ENCODE measurements around the gene NUMBL. TPM values are rescaled to one million over a fixed set of nuclear protein-coding genes. Genes with fewer than 3 reads are reported as not detected.

Gene NUMBL
- total and polyA plus RNA-seq, 2 experiments from 2014 or later, result 13.8 to 21.7 TPM

- H3K27me3 ChIP-seq, result no peaks in the 10 kb centered on the region
- H3K9me3 ChIP-seq (ENCODE audit: low read depth), result no peaks in the 10 kb centered on the region
- H3K4me1 ChIP-seq (ENCODE audit: low read depth), result no peaks in the 10 kb centered on the region
- no peak for DNase-seq (ENCODE audit: low read depth in 1 of 2, low spot score in 1 of 2)
- peaks cover 5% of the 10 kb centered on the region for H3K36me3 ChIP-seq
- no peak overlapping the region for H3K4me3 ChIP-seq
- H3K27ac ChIP-seq, result no peak overlapping the region
- TF ChIP-seq CTCF (IDR thresholded peaks at IDR 0.05; ENCODE audit: low read depth, low read length), result no peak
Measured at GRCh38 chr19:40666803-40667438, 23.5 kb downstream of the NUMBL start.

- Histone ChIP-seq H3K4me3 (peak overlapping the region; percentile 41), H3K27ac (no peak overlapping the region), H3K36me3 (no peaks in the 10 kb centered on the region), H3K9me3 (ENCODE audit: low read depth) (no peaks in the 10 kb centered on the region), H3K27me3 (no peaks in the 10 kb centered on the region), H3K4me1 (ENCODE audit: low read depth) (no peaks in the 10 kb centered on the region)
- no peak for DNase-seq (ENCODE audit: low read depth in 1 of 2, low spot score in 1 of 2)
- TF ChIP-seq CTCF (IDR thresholded peaks at IDR 0.05; ENCODE audit: low read depth, low read length), result no peak
Measured at GRCh38 chr19:40663695-40664692, 26.5 kb downstream of the NUMBL start.

- Histone ChIP-seq H3K4me3 (peak overlapping the region; percentile 41), H3K4me1 (ENCODE audit: low read depth) (no peaks in the 10 kb centered on the region), H3K27ac (no peak overlapping the region), H3K27me3 (no peaks in the 10 kb centered on the region), H3K9me3 (ENCODE audit: low read depth) (no peaks in the 10 kb centered on the region), H3K36me3 (no peaks in the 10 kb centered on the region)
- TF ChIP-seq CTCF (IDR thresholded peaks at IDR 0.05; ENCODE audit: low read depth, low read length), result peak; percentile 85
- peak; percentile 94 to 95 for DNase-seq (ENCODE audit: low read depth in 1 of 2, low spot score in 1 of 2)
Measured at GRCh38 chr19:40662925-40663694, 27.3 kb downstream of the NUMBL start.

- Histone ChIP-seq H3K4me3 (no peak overlapping the region), H3K27me3 (no peaks in the 10 kb centered on the region), H3K27ac (no peak overlapping the region), H3K9me3 (ENCODE audit: low read depth) (no peaks in the 10 kb centered on the region), H3K4me1 (ENCODE audit: low read depth) (no peaks in the 10 kb centered on the region), H3K36me3 (no peaks in the 10 kb centered on the region)
- DNase-seq (ENCODE audit: low read depth in 1 of 2, low spot score in 1 of 2), result no peak
- TF ChIP-seq CTCF (IDR thresholded peaks at IDR 0.05; ENCODE audit: low read depth, low read length), result no peak
Measured at GRCh38 chr19:40661616-40662015, 28.8 kb downstream of the NUMBL start.

GRCh38 chr19:40659566-40659965, 30.9 kb downstream of the NUMBL start:
- Histone ChIP-seq H3K27me3 (no peaks in the 10 kb centered on the region), H3K4me1 (ENCODE audit: low read depth) (no peaks in the 10 kb centered on the region), H3K27ac (no peak overlapping the region), H3K4me3 (no peak overlapping the region), H3K36me3 (no peaks in the 10 kb centered on the region), H3K9me3 (ENCODE audit: low read depth) (no peaks in the 10 kb centered on the region)
- no peak for TF ChIP-seq CTCF (IDR thresholded peaks at IDR 0.05; ENCODE audit: low read depth, low read length)
- DNase-seq (ENCODE audit: low read depth in 1 of 2, low spot score in 1 of 2), result no peak
